NCI-H2107 (cell line): ENCODE data around the gene C5orf58.
A peak's percentile ranks its signal among the peaks of the same experiment; 100 is the strongest.

Experiments used
- DNase-seq: peaks from one replicate; lab custom pipeline; 2025; lab: John Stamatoyannopoulos, UW

C5orf58 gene

DNA sequence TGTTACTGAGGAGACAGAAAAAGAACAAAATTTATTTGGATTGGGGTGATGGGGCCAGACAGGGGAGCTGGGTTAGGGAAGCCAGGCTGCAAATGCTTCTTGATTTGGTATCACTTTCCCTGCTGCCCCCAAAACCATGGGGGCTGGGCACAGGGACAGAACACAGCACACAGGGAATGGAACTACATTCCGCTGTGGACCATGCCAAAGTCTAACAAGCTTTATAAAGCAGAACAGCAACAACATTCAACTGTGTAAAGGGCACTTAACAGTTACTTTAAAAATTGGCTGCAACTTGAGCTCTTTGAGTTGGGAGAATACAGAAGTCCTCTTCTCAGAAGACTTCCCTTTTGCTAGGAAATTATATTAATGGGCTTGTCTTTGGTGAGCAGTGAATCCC, 23.8 kb downstream of the C5orf58 start:
- no peak for DNase-seq

DNA sequence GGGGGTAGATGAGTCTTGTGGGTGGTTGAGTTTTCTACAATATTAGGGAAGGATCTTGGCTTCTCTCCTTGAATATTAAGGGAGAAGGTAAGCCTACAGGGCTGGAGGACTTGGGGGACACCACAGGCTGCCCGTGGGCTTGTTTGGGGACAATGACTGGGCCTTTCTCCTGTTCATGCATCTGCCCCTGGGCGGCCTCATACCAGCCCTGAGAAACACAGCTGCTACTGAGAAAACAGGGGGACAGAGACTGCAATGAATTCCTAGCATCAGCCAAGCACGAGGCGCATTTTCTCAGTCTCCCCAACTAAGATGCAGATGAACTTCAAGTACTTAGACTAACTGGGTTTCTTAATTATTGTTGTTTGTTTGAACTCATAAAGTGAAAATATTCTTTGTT, 24.6 kb downstream of the C5orf58 start:
- DNase-seq: no peak

DNA sequence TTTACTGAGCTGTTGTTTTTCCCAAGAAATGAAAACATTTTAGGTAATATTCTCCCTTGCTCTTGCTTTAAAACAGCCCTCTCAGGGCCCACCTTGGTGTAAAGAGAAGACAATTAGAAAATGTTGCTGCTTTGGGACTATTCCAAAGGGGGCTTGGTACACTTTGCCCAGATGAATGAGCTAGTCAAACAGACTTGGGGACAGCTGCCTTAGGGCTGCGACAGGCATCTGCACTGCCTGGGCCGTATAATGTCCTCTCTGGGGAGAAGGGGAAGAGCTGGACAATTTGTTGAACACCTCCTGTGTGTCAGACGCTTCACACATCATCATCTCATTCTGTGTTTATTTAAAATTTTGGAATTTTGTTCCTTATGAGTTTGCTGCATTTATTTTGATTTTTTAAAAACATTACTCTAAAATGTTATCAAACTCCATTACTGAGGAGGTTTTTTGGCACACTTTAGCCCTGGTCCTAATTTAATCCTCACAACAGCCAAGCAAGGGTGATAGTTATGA, 28.8 kb downstream of the C5orf58 start:
- DNase-seq: no peak

- DNase-seq: no peak
Observed at GRCh38 chr5:170262061-170263045, 29.6 kb downstream of the C5orf58 start.

- no peak for DNase-seq
Observed at GRCh38 chr5:170263906-170264305, 31.1 kb downstream of the C5orf58 start.

DNA sequence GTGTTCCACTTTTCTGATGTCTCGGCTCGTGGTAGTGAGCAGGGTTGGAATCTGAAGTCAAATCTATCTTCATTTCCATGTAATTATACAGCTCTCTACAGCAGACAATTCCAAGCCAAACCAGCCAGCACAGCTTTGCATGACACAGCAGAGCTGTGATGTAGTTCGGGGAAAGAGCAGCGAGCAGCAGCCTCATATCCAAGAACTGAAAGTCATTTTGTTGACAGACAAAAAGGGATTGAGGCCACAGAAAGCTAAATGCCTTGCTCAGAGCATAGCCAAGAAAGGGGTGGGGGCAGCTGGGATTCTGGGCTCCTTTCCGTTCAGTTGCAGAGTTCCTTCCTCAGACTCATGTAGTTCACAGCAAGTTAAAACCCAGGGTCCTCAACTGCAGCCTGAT, 32.7 kb downstream of the C5orf58 start:
- DNase-seq: no peak

DNA sequence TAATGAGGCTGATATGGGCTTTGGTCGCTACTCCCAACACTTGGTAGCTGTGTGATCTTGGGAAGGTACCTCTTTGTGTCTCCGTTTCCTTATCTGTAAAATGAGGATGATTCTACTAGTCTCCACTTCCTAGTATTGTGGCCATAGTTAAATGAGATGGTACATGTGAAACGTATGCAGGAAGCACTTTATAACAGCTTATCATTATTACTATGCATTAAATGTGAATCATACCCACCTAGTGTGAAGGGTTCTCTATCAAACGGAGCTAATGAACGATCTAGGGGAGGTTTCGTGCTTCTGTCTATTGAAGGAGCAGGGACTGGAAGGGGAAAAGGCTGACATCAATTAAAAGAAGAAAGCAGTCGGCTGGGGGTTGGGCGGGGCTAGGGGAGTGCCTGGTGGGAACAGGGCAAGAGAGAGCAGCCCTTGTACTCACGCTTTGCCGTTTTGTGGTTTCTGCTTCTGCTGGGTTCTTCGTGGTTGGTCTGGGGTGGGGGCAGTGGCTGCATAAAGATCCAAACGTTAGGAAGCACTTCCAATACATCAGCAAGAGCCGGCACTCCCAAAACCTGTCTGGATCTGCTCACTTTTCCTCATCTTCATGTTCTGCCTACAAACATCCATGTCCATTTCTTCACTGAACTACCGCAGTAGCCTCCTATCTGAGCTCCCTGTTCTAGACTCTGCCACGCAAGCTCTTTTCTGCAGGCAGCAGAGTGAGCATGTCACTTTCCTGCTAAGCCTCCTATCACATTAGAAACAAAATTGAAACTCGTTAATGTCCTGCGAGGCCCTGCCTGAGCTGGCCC, 34.0 kb downstream of the C5orf58 start:
- no peak for DNase-seq

- DNase-seq: no peak
Observed at GRCh38 chr5:170267431-170268152, 34.8 kb downstream of the C5orf58 start.

DNA sequence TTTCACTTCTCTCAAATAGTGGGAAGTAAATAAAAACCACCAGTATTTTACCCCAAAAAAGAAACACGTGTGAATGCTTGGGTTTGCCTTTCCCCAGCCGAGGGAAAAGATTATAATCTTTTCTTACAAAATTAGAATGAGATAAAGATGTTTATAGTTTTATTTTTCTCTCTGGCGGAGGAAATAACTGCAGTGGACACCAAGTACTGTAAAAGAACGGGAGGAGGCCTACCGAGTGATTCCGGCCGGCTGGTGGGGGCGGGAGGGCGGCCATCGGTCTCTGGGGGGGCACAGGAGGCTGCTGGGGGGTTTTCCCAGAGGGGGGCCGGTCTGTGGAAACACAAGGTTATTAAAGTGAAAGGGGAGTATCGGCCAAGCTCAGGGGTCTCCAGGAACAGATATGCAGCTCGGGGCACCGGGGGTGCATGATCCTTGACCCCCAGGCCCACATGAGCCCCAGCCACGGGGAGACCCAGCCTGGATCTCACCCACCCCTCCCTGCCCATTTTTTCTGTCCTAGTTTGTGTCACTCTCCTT, 35.4 kb downstream of the C5orf58 start:
- no peak for DNase-seq

DNA sequence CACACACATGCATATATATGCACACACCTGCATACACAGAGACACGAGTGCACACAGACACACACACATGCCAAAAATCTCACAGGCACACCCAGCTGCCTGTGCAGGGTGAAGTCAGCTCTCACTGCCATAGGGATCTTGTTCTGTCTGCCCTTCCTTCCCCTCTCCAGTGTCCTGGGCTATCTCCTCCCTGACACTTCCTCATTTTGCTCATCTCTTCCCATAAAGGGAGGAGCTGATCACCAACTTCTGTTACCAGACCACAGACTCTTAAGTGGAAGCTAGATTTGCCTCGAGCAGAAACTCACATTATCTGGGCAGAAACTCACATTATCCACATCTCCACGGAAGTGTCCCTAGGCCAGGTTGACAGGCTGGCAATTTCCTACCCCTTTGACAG, 36.1 kb downstream of the C5orf58 start:
- DNase-seq: no peak

GRCh38 chr5:170269579-170269978, 36.8 kb downstream of the C5orf58 start:
- no peak for DNase-seq

DNA sequence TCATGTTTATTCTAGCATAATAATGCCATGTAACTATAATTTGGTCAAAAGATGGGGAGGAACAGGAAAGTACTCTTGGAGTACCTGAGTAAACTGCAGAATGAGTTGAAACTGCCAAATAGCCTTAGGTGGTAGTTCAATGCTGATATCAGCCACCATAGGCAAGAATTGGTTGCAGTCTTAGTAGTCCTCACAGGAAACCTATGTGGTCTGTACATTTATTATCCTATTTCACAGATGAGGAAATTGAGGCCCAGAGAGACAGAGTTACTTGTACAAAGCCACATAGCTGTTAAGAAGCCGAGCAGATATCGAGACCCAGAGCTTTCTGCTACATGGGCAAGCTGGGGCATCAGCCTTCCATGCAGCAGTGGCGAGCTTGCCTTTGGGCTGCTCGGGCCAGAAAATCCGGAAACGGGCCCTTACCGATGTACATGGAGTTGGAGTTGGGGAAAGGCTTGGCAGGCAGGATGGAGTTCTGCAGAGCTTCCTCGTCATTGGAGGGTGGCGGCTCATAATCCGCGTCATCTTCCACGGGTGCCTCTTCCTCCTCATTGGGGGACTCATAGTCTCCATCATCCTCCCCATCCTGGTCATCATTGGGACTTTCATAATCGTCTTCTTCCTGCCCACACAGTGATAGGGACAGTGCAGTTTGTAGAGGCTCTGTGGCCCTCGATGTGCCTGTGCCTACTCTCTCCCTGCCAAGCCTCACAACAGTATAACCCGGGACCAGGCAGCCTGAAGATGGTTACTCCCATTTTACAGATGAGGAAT, 37.7 kb downstream of the C5orf58 start:
- no peak for DNase-seq

GRCh38 chr5:170273968-170274710, 41.4 kb downstream of the C5orf58 start:
- DNase-seq: peak; percentile 72

GRCh38 chr5:170275376-170275994, 42.7 kb downstream of the C5orf58 start:
- DNase-seq: no peak

DNA sequence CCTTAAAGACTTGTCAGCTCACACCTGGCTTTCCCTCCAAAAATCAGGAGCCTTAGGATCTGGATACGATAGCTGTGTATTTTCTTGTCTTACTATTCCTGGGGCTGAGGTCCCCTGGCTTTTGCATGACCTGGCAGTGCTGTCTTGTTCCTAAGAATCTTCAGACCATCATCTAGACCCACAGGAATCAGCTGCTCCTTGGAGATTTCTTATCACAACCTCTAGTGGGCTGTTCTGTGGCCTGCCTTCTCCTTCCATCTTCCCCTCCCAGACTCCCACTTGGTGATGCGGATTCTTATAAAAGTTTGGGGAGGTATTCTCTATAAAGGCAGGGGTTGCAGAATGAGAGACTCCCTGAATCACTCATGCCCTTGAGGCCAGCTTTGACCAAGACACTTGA, 43.4 kb downstream of the C5orf58 start:
- DNase-seq: no peak

DNA sequence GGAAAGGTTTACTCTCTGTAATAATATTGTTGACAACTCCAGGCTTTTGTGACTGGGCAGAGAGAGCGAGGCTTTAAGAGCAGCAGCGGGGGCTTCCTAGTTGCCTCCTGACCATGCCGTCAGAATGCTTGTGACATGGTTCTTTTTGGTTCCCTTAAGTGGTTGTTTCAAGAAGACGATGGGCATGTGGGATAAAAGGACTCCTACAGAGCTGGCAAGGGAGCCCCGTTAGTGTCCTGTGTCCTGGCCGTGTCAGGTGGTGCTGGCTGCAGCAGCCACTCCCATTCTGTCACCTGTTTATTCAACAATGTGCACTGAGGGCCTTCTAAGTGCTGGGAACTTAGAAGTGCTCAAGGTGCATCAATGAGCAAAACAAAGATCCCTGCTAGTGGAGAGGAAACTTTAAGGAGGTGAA, 45.1 kb downstream of the C5orf58 start:
- DNase-seq: no peak

GRCh38 chr5:170278611-170279458, 46.0 kb downstream of the C5orf58 start:
- no peak for DNase-seq

- no peak for DNase-seq
Observed at GRCh38 chr5:170279459-170279817, 46.7 kb downstream of the C5orf58 start.

DNA sequence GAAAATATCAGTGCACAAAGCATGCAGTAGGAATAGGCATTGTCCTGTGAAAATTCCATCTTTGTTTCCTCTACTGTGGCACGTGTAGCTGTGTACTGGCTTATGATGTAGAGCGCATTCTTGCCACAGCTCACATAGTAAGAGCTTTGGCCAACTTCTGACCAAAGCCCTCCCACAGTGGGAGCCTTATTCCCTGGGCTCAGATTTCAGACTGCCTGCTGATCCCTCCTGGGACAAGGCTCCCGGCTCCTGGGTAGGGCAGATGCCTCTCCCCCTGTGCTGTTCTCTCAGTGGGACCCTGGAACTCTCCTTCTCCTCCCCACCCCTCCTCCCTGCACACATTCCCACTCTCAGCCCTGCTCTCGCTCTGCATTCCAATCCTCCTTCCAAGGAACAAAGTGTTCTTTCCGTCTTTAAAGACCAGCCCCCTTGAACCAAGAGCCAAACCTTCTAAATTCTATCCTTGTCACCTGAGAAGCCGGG, 47.3 kb downstream of the C5orf58 start:
- no peak for DNase-seq
